IPS-18c (cell line): ENCODE data around the gene CFAP69.

Experiments used
- H3K4me3 ChIP-seq: 2 replicates; pipeline ENCODE4 v1.7.0; 2013; ENCODE audit warnings: low read depth, mild to moderate bottlenecking, low read length, moderate library complexity; ENCODE audit not compliant: insufficient read depth
- H3K9me3 ChIP-seq: one replicate; pipeline ENCODE4 v1.6.1; 2013; ENCODE audit warnings: mild to moderate bottlenecking, low read length, moderate library complexity; ENCODE audit not compliant: control insufficient read depth, insufficient read depth

The CFAP69 gene

DNA sequence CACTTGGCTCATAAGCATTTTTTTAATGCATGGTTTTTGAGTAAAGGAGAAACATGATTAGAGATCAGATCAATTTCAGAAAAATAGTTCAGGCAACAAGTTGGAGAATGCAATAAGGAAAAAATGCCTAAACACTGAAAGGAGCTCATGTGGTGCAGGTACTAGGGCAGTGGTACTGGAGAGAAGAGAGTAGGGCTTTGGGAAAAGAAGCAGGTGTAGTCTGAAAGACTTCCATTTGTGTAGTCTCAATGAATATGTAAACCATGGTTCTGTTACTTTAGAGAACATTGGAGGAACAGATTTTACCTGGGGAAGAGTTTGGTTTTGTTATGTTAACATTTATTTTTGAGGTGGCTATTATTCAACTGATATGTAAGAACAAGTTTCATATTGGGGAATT is 107.0 kb downstream of the CFAP69 start:
- Histone ChIP-seq H3K4me3 (no peak overlapping the region), H3K9me3 (peaks cover under 1% of the 10 kb centered on the region)
